Hepatocyte (in vitro differentiated cells): ENCODE data around the gene IL10RA. TPM values are rescaled to one million over a fixed set of nuclear protein-coding genes. Genes with fewer than 3 reads are reported as not detected.
A peak's percentile ranks its signal among the peaks of the same experiment; 100 is the strongest.

ENCODE experiments used
- DNase-seq: peaks from one replicate; pipeline ENCODE4 v3.0.0-alpha.2; 2016; ENCODE audit warnings: low spot score
- H2AFZ ChIP-seq: fragments of 200-600 bp; sonication (generic); 2 replicates; pipeline ENCODE4 v1.6.0; 2016; ENCODE audit warnings: antibody characterized with exemption, mild to moderate bottlenecking
- H3K27ac ChIP-seq: fragments of 200-600 bp; sonication (generic); 2 replicates; pipeline ENCODE4 v1.5.1; 2016; ENCODE audit warnings: mild to moderate bottlenecking
- H3K27me3 ChIP-seq: fragments of 200-600 bp; sonication (generic); 2 replicates; pipeline ENCODE4 v1.6.1; 2016
- H3K36me3 ChIP-seq: fragments of 200-600 bp; sonication (generic); replicated peaks from 2 replicates; pipeline ENCODE4 v1.5.1; 2016; ENCODE audit warnings: low read depth; ENCODE audit not compliant: insufficient read depth
- H3K4me1 ChIP-seq: fragments of 200-600 bp; sonication (generic); 2 replicates; pipeline ENCODE4 v1.5.1; 2016; ENCODE audit warnings: mild to moderate bottlenecking, moderate library complexity; ENCODE audit not compliant: insufficient read depth
- H3K4me2 ChIP-seq: fragments of 200-600 bp; sonication (generic); 2 replicates; pipeline ENCODE4 v1.6.0; 2016
- H3K4me3 ChIP-seq: fragments of 200-600 bp; sonication (generic); 2 replicates; pipeline ENCODE4 v1.5.1; 2016; ENCODE audit warnings: mild to moderate bottlenecking
- H3K79me2 ChIP-seq: fragments of 200-600 bp; sonication (generic); 2 replicates; pipeline ENCODE4 v1.6.0; 2017; ENCODE audit warnings: mild to moderate bottlenecking
- H3K9me2 ChIP-seq: fragments of 200-600 bp; sonication (generic); replicated peaks from 2 replicates; pipeline ENCODE4 v1.6.0; 2017; ENCODE audit warnings: mild to moderate bottlenecking; ENCODE audit not compliant: insufficient read depth
- H3K9me3 ChIP-seq: fragments of 200-600 bp; sonication (generic); 2 replicates; pipeline ENCODE4 v1.5.1; 2016; ENCODE audit warnings: low read depth, mild to moderate bottlenecking
- H4K20me1 ChIP-seq: fragments of 200-600 bp; sonication (generic); 2 replicates; pipeline ENCODE4 v1.6.0; 2016; ENCODE audit warnings: mild to moderate bottlenecking; ENCODE audit not compliant: insufficient read depth, poor library complexity, severe bottlenecking
- EZH2 ChIP-seq: fragments of 200-600 bp; sonication (generic); IDR thresholded peaks from 2 replicates; pipeline ENCODE4 v1.6.1; 2016; ENCODE audit warnings: antibody characterized with exemption, mild to moderate bottlenecking, borderline replicate concordance
- EZH2phosphoT487 ChIP-seq: fragments of 200-600 bp; sonication (generic); IDR thresholded peaks from one replicate; pipeline ENCODE4 v1.6.1; 2018; ENCODE audit warnings: antibody characterized with exemption, mild to moderate bottlenecking, low read depth, moderate library complexity; ENCODE audit not compliant: unreplicated experiment, severe bottlenecking
- WGBS: methylation state at CpG from one replicate; pipeline ENCODE4 v1.1.6; 2016; ENCODE audit warnings: low lambda C conversion rate; ENCODE audit errors: missing lambda C conversion rate; 5-methylcytosine and 5-hydroxymethylcytosine counted together
- polyA plus RNA-seq: library from polyadenylated mRNA; unstranded; fragments of >200 nt; fragmentation: Nextera tagmentation; extraction: Ambion mirVana; gene quantifications from 2 replicates; pipeline ENCODE4 v1.2.1, GENCODE V29; 2016
- total RNA-seq: library from RNA; depleted of rRNA; stranded (reverse); fragments of >200 nt; gene quantifications from 2 replicates; pipeline ENCODE4 v1.2.3, GENCODE V29; 2014
- TF ChIP-seq, protein P1 (sequence below): fragments of 200-600 bp; sonication (generic); IDR thresholded peaks from 2 replicates; pipeline ENCODE4 v1.5.1; 2016; ENCODE audit warnings: antibody characterized with exemption, mild to moderate bottlenecking; ENCODE audit not compliant: poor library complexity

The IL10RA gene
- total RNA-seq (0.28 and 2.3 TPM in 2 replicates), polyA plus RNA-seq (0.90 and 1.5 TPM in 2 replicates)

GRCh38 chr11:117985953-117986887 lies at the start of gene IL10RA:
TSS of gene IL10RA (plus strand) at chr11:117986394. CDS start at chr11:117986468, 74 bp downstream.
- TF ChIP-seq EZH2 = no peak
- TF ChIP-seq EZH2phosphoT487 = no peak
- TF ChIP-seq, protein P1, sequence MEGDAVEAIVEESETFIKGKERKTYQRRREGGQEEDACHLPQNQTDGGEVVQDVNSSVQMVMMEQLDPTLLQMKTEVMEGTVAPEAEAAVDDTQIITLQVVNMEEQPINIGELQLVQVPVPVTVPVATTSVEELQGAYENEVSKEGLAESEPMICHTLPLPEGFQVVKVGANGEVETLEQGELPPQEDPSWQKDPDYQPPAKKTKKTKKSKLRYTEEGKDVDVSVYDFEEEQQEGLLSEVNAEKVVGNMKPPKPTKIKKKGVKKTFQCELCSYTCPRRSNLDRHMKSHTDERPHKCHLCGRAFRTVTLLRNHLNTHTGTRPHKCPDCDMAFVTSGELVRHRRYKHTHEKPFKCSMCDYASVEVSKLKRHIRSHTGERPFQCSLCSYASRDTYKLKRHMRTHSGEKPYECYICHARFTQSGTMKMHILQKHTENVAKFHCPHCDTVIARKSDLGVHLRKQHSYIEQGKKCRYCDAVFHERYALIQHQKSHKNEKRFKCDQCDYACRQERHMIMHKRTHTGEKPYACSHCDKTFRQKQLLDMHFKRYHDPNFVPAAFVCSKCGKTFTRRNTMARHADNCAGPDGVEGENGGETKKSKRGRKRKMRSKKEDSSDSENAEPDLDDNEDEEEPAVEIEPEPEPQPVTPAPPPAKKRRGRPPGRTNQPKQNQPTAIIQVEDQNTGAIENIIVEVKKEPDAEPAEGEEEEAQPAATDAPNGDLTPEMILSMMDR = no peak
- Histone ChIP-seq H3K36me3 (no peaks in the 10 kb centered on the region), H3K79me2 (no peaks in the 10 kb centered on the region), H3K4me2 (peak within 1 kb of the TSS; percentile 93), H3K27me3 (peaks cover 35% of the 10 kb centered on the region), H3K9me3 (no peaks in the 10 kb centered on the region), H4K20me1 (no peaks in the 10 kb centered on the region), H2AFZ (peak within 1 kb of the TSS; percentile 76), H3K9me2 (no peaks in the 10 kb centered on the region), H3K4me3 (peak within 1 kb of the TSS; percentile 37), H3K27ac (no peak within 1 kb of the TSS), H3K4me1 (no peaks in the 10 kb centered on the region)
- peak; percentile 91 for DNase-seq
- WGBS = 5% methylated on average over 56 of the region's 71 CpGs

GRCh38 chr11:117936973-117937372 lies 49.2 kb upstream of the IL10RA start:
- no peaks in the 10 kb centered on the region for H4K20me1 ChIP-seq
- peaks cover 13% of the 10 kb centered on the region for H3K4me1 ChIP-seq
- no peak for TF ChIP-seq EZH2
- TF ChIP-seq EZH2phosphoT487 = no peak
- TF ChIP-seq, protein P1 = no peak
- no peaks in the 10 kb centered on the region for H3K36me3 ChIP-seq
- no peaks in the 10 kb centered on the region for H3K9me2 ChIP-seq
- no peak for DNase-seq
- no peak overlapping the region for H3K4me3 ChIP-seq
- H3K4me2 ChIP-seq = no peak overlapping the region
- H3K9me3 ChIP-seq = no peaks in the 10 kb centered on the region
- no peak overlapping the region for H2AFZ ChIP-seq
- no peaks in the 10 kb centered on the region for H3K27me3 ChIP-seq
- WGBS = 67% methylated on average over 6 of the region's 6 CpGs
- H3K79me2 ChIP-seq = no peaks in the 10 kb centered on the region
- H3K27ac ChIP-seq = no peak overlapping the region

DNA sequence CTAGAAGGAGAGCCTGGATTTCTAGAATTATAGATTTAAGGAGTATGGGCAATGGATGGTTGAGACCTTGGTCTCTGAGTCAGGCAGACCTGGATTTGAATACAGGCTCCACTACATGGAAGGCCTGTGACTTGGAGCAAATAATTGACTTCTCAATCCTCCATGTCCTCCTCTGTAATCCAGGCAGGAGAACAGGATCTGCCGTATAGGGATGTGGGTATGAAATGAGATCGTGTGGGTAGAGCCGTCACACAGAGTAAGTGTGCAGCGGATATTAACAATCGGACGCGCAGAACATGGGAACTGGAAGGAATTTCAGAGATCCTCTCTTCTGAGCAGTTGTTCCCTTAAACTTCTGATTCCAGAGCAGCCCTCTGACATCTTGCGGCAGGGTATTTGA lies 45.5 kb upstream of the IL10RA start:
- 96% methylated on average over 8 of the region's 8 CpGs for WGBS
- Histone ChIP-seq H3K4me1 (peaks cover 13% of the 10 kb centered on the region), H2AFZ (no peak overlapping the region), H3K4me3 (no peak overlapping the region), H3K9me2 (no peaks in the 10 kb centered on the region), H3K27me3 (no peaks in the 10 kb centered on the region), H4K20me1 (no peaks in the 10 kb centered on the region), H3K36me3 (no peaks in the 10 kb centered on the region), H3K27ac (peak overlapping the region; percentile 68), H3K4me2 (no peak overlapping the region), H3K79me2 (no peaks in the 10 kb centered on the region), H3K9me3 (no peaks in the 10 kb centered on the region)
- DNase-seq = no peak
- no peak for TF ChIP-seq EZH2phosphoT487
- TF ChIP-seq EZH2 = no peak
- TF ChIP-seq, protein P1 = no peak
